GM12875 (cell line): ENCODE measurements around the gene ITIH2.

Experiments
- H3K4me3 ChIP-seq: one replicate; pipeline ENCODE4 v1.5.1; 2011; ENCODE audit warnings: low read depth, low read length, control low read depth
- CTCF ChIP-seq: IDR thresholded peaks from 2 replicates; pipeline ENCODE4 v1.5.1; 2011; ENCODE audit warnings: low read depth, mild to moderate bottlenecking, control low read depth, inconsistent platforms, low read length, moderate library complexity, borderline replicate concordance; ENCODE audit not compliant: insufficient read depth

Gene ITIH2

DNA sequence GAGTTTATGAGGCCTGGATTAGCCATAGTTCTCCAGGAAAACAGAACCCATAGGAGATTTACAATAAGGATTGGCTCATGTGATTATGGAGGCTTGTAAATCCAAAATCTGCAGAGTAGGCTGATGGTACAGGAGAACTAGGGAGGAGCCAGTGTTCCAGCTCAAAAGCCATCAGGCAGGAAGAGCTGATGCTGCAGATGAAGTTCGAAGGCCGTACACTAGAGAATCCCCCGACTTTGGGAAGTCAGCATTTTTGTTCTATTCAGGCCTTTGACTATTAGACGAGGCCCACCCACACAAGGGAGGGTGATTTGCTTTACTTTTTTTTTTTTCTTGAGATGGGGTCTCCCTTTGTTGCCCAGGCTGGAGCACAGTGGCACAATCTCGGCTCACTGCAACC lies 47.1 kb downstream of the ITIH2 start:
- no peak overlapping the region for H3K4me3 ChIP-seq
- no peak for TF ChIP-seq CTCF

GRCh38 chr10:7752251-7752650 lies 49.1 kb downstream of the ITIH2 start:
- H3K4me3 ChIP-seq: no peak overlapping the region
- no peak for TF ChIP-seq CTCF

- no peak overlapping the region for H3K4me3 ChIP-seq
- no peak for TF ChIP-seq CTCF
These were observed 52.0 kb downstream of the ITIH2 start for GRCh38 chr10:7755103-7755502.

- TF ChIP-seq CTCF: peak; percentile 53; the same call in 1 of the 2 replicates
- no peak overlapping the region for H3K4me3 ChIP-seq
These were observed 53.4 kb downstream of the ITIH2 start for GRCh38 chr10:7756360-7756992.

DNA sequence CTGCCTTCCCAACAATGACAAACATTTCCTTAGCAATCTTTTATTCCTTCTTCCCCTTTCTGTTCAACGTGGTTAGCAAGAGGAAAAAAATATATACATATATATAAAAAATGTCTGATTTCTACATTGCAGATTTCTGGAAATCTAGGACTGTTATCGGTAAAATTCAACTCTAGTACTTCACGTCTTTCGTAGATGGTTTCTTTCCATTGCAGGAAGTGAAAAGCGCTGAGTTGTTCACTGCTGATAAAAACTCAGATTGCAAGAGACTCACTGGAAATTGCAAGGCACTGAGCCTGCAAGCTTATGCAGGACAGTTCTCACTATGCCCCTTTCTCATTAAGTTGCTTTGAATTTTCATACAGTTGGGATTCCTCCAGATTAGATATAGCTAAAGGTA lies 60.8 kb downstream of the ITIH2 start:
- no peak overlapping the region for H3K4me3 ChIP-seq
- no peak for TF ChIP-seq CTCF

DNA sequence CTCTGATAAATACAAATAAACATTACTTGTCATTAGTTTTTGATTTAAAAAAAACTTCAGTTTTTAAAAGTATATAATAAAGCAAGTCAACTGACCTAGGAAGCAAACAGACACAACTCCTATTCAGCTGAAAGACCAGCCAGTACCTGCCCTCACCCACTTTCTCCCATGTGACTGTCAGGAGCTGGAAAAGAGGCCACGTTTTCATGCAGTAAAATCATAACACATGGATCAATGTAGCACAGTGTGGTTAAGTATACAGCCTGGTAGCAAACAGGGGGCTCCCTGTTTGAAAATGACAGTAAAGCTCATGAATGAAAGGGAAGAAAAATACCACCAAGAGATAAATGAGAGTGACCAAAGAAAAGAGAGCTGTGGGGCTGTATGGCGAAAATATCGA lies 63.1 kb downstream of the ITIH2 start:
- TF ChIP-seq CTCF: no peak
- no peak overlapping the region for H3K4me3 ChIP-seq

- H3K4me3 ChIP-seq: no peak overlapping the region
- TF ChIP-seq CTCF: no peak
These were observed 64.1 kb downstream of the ITIH2 start for GRCh38 chr10:7767209-7767608.
